ENCODE results near the gene GJB2.

GJB2 gene

GRCh38 chr13:20141238-20142022, 51.3 kb downstream of the GJB2 start:
- DNase-seq = no peak

GRCh38 chr13:20140487-20140886, 52.3 kb downstream of the GJB2 start:
- no peak for DNase-seq

- no peak for DNase-seq
Observed at GRCh38 chr13:20137875-20138274, 54.9 kb downstream of the GJB2 start.
